Measurements from ENCODE around the gene AICDA.

Gene AICDA

GRCh38 chr12:8612629-8613028 is at the start of gene AICDA:
Gene AICDA (minus strand): TSS chr12:8612859. CDS start chr12:8612767, 92 bp downstream.
- POLR2A ChIA-PET = interaction anchor here (0.8 to 1.2 kb wide), 2 partner anchors 32 to 36 kb away, joined by 3 read pairs; no protein-coding TSS in a partner anchor
- no peak for DNase-seq (ENCODE audit: extremely low spot score)
- CTCF ChIA-PET = interaction anchor here (0.9 to 8.3 kb wide), 10 partner anchors 11 to 69 kb away, joined by 3 to 106 read pairs (median 11); no protein-coding TSS in a partner anchor
- no peak for TF ChIP-seq CTCF (IDR thresholded peaks at IDR 0.05; ENCODE audit: control extremely low read depth, extremely low read depth, low read depth, missing control alignments)

- POLR2A ChIA-PET = no interaction called here
- CTCF ChIA-PET = interaction anchor here (1.0 to 1.5 kb wide), 3 partner anchors 8 to 229 kb away, joined by 3 to 4 read pairs (median 4); no protein-coding TSS in a partner anchor
- DNase-seq (ENCODE audit: extremely low spot score) = no peak
- no peak for TF ChIP-seq CTCF (IDR thresholded peaks at IDR 0.05; ENCODE audit: control extremely low read depth, extremely low read depth, low read depth, missing control alignments)
These were observed 49.1 kb upstream of the AICDA start for GRCh38 chr12:8661751-8662150.

GRCh38 chr12:8661016-8661415 is 48.4 kb upstream of the AICDA start:
- CTCF ChIA-PET = interaction anchor here (0.9 to 1.5 kb wide), 9 partner anchors 9 to 229 kb away, joined by 3 to 6 read pairs (median 4); no protein-coding TSS in a partner anchor
- POLR2A ChIA-PET = no interaction called here
- TF ChIP-seq CTCF (IDR thresholded peaks at IDR 0.05; ENCODE audit: control extremely low read depth, extremely low read depth, low read depth, missing control alignments) = no peak
- DNase-seq (ENCODE audit: extremely low spot score) = no peak

- CTCF ChIA-PET = interaction anchor here (1.1 to 4.6 kb wide), 15 partner anchors 10 to 391 kb away, joined by 3 to 37 read pairs (median 10); partner anchors contain the start of genes AICDA and M6PR
- no peak for TF ChIP-seq CTCF (IDR thresholded peaks at IDR 0.05; ENCODE audit: control extremely low read depth, extremely low read depth, low read depth, missing control alignments)
- POLR2A ChIA-PET = no interaction called here
- DNase-seq (ENCODE audit: extremely low spot score) = no peak
These were observed 45.7 kb upstream of the AICDA start for GRCh38 chr12:8658346-8658745.

GRCh38 chr12:8655421-8655820 is 42.8 kb upstream of the AICDA start:
- DNase-seq (ENCODE audit: extremely low spot score) = no peak
- no peak for TF ChIP-seq CTCF (IDR thresholded peaks at IDR 0.05; ENCODE audit: control extremely low read depth, extremely low read depth, low read depth, missing control alignments)
- POLR2A ChIA-PET = no interaction called here
- CTCF ChIA-PET = interaction anchor here (1.0 to 4.6 kb wide), 5 partner anchors 44 to 394 kb away, joined by 3 to 37 read pairs (median 5); no protein-coding TSS in a partner anchor

- no peak for TF ChIP-seq CTCF (IDR thresholded peaks at IDR 0.05; ENCODE audit: control extremely low read depth, extremely low read depth, low read depth, missing control alignments)
- POLR2A ChIA-PET = interaction anchor here (0.6 to 1.4 kb wide), 3 partner anchors 36 to 1021 kb away, joined by 3 to 4 read pairs (median 3); partner anchors contain the start of genes AICDA and CLEC2D
- CTCF ChIA-PET = interaction anchor here (0.8 to 4.8 kb wide), 7 partner anchors 9 to 301 kb away, joined by 3 to 35 read pairs (median 4); partner anchors contain the start of genes AICDA and M6PR
- DNase-seq (ENCODE audit: extremely low spot score) = peak; percentile 75
These were observed 36.0 kb upstream of the AICDA start for GRCh38 chr12:8648576-8649205.

All from GM10248 (cell line).